Measurements from ENCODE around the gene SETBP1. TPM values are rescaled to one million over a fixed set of nuclear protein-coding genes. Genes with fewer than 3 reads are reported as not detected.
A peak's percentile ranks its signal among the peaks of the same experiment; 100 is the strongest.

Gene SETBP1
- total RNA-seq, 2 donors from 2014 or later: 9.8 to 16.7 TPM

DNA sequence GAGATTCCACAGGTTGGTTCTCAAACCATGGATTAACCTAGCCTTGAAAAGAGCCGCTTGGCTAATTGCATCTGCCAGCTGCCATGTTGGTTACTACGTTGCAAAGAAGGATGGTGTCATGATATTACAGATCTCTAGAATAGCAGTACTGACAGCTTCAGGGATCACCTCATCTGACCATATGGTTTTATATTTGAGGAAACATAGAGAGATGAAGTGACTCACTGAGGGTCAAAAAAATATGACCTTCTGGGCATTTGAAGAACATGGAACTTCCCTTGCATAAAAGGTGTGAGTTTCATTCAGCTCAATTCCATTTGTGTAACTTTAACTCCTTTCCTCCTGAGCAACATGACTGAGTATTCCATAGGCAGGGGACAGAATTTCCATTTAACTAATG lies 242.3 kb downstream of the SETBP1 start:
- ATAC-seq (no peak), DNase-seq (no peak)
- intact Hi-C loops (cut with DNase I): no loop called here

GRCh38 chr18:44924785-44925499 lies 244.3 kb downstream of the SETBP1 start:
- ATAC-seq (peak; percentile 27 to 75), DNase-seq (no peak)
- intact Hi-C loops (cut with DNase I): no loop called here

- DNase-seq (no peak), ATAC-seq (no peak)
- intact Hi-C loops (cut with DNase I): no loop called here
These were observed 246.6 kb downstream of the SETBP1 start for GRCh38 chr18:44927127-44927849.

DNA sequence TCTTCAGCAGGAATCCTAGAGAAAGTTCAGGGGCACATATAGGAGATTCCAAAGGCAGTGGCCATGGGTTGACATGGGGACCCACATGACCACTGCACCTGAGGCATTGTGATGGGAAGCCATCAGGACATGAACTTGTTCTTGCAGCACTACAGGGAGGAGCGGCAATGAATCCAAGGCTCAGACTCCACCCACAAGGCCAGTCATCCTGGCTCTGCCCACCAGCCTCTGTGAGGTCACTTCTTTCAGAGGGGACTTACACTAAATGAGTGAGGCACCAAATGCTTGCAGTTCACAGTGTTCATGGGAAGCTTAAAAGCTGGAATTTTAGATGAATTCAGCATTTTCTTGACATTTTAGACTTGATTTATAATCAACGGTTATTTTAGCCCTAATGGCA lies 254.2 kb downstream of the SETBP1 start:
- intact Hi-C loops (cut with DNase I): no loop called here
- no peak for DNase-seq
- no peak for ATAC-seq

GRCh38 chr18:44935455-44935854 lies 254.8 kb downstream of the SETBP1 start:
- ATAC-seq (no peak), DNase-seq (no peak)
- intact Hi-C loops (cut with DNase I): no loop called here

GRCh38 chr18:44936485-44936884 lies 255.8 kb downstream of the SETBP1 start:
- no peak for DNase-seq
- peak in 1 of 2 donors; percentile 59 for ATAC-seq
- intact Hi-C loops (cut with DNase I): no loop called here

DNA sequence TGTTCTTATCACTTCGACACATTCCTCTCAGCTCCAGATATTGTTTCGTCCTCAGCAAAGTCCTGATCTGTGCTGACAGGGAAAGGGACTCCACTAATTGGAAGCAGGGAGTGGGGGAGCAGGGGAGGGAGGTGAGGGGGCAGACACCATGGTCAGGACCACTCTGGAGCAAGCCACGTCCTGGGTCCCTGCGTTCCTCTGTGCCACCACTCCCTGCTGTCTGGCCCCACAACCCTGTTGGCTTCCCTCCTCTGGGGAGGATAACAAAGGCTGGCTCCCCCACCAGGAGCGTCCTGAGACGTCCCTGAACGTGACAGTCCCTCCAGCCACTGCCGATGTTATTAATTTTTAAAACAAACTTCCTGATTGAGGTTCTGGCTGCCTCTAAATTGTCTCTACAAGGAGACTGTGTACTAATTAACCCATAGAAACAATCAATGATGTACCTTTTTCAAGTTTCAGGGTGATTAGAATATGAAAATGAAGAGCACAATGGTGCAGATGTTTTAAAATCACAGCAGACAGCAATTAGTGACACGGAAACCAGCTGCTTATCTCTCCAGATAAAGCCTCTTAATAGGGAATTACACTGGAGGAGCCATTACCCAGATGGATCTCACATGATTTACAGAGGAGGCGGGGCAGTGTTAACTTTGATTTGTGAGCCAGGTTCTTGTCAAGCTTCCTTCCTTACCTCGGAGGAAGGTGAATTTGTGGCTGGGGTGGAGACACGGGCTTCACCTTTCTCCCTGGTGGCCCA lies 257.5 kb downstream of the SETBP1 start:
- ATAC-seq: peak in 1 of 2 donors; percentile 34
- intact Hi-C loops (cut with DNase I): no loop called here
- no peak for DNase-seq

GRCh38 chr18:44938720-44939665 lies 258.3 kb downstream of the SETBP1 start:
- intact Hi-C loops (cut with DNase I): no loop called here
- ATAC-seq (no peak), DNase-seq (no peak)

DNA sequence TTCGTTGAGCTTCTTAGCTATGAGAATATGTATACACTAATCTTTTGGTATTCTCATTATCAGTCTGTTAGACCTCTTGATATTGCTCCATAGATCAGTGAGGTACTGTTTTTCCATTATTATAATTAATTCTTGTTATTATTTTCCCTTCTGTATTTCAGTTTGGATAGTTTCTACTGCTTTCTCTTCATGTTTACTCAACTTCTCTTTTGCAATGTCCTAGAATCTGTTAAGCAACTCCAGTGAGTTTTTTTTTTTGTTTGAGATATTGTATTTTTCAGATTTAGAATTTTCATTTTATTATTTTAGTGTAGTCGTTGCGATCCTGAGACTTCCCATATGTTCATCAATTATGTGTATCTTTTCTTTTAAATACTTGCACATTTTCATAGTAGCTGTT lies 260.8 kb downstream of the SETBP1 start:
- intact Hi-C loops (cut with DNase I): loop anchor here in 1 of 2 donors (10.0 kb wide), 1 partner anchor 47 kb away; no protein-coding TSS in a partner anchor
- ATAC-seq (no peak), DNase-seq (no peak)

- DNase-seq: no peak
- intact Hi-C loops (cut with DNase I): loop anchor here in 1 of 2 donors (10.0 kb wide), 1 partner anchor 47 kb away; no protein-coding TSS in a partner anchor
- ATAC-seq: no peak
These were observed 261.4 kb downstream of the SETBP1 start for GRCh38 chr18:44942073-44942472.

DNA sequence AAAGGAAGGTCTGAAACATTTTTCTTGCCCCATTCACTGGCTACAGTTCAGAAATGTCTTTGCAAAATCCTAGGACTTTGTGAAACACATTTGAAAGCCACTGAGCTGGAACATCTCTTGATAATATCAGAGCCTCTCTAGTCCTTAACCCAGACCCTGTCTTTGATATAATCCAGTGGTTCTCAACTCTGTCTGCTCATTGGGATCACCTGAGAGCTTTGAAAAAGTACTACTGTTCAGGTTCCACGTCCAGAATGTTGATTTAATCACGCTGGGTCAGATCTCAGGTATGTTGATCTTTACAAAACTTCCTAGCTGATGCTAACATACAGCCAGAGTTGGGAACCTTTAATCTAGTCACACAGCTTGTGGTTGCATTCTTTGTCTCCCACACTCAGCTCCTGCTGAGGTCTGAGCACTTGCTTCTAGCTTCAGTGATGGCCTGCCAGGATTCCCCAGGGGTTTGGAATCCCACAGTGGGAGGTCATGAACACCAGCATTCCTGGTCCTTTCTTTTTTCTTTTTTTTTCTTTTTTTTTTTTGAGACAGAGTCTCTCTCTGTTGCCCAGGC lies 262.7 kb downstream of the SETBP1 start:
- ATAC-seq (no peak), DNase-seq (no peak)
- intact Hi-C loops (cut with DNase I): loop anchor here in 1 of 2 donors (10.0 kb wide), 1 partner anchor 49 kb away; no protein-coding TSS in a partner anchor

DNA sequence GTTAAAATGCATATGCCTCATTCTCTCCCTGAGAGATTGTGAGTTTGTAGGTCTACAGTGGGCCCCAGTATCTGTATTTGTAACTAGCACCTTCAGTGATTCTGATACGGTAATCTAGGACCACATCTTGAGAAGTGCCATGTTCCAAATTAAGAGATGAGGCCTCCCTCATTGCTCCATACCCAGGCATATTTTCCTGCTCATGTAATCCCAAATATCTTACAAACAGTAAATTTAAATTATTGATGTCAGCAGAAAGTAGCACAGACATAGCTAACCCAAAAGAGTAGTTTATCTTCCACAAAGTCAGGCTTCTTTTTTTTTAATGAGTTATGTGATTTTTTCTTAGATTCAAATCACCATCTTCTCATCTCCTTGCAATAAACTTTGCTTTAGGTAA lies 263.8 kb downstream of the SETBP1 start:
- DNase-seq: no peak
- intact Hi-C loops (cut with DNase I): loop anchor here in 1 of 2 donors (10.0 kb wide), 1 partner anchor 50 kb away; no protein-coding TSS in a partner anchor
- ATAC-seq: no peak

- intact Hi-C loops (cut with DNase I): loop anchor here in 1 of 2 donors (10.0 kb wide), 1 partner anchor 51 kb away; no protein-coding TSS in a partner anchor
- ATAC-seq: no peak
These were observed 265.3 kb downstream of the SETBP1 start for GRCh38 chr18:44945888-44946401.

DNA sequence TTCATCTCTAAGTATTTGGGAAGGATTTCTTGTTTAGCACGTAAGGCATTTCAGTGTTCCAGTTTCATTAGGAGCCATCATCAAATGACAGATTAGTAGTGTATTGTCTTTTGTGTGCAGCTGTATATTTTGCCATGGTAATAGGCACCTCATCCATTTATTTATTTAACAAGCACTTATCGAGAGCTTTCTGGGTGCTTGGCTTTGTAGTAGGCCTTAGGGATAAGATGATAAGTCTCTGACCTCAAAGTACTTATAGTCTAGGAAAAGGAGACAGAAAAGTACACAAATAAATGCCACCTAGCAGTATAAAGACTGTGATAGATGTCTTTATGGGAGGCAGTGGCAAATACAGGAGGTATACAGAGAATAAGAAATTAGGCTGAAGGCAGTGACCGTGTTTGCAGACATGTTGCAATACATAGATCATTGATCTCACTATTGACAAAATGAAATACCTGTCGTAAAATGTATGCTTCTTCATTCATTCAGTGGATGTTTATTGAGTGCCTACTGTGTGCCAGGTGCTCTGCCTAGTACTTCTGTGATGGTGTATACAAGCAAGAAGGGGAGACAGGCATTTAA lies 265.9 kb downstream of the SETBP1 start:
- no peak for ATAC-seq
- intact Hi-C loops (cut with DNase I): loop anchor here in 1 of 2 donors (10.0 kb wide), 1 partner anchor 52 kb away; no protein-coding TSS in a partner anchor
- no peak for DNase-seq

More at GRCh38 chr18:44945888-44946401, 265.3 kb downstream of the SETBP1 start:
- DNase-seq: no peak

DNA sequence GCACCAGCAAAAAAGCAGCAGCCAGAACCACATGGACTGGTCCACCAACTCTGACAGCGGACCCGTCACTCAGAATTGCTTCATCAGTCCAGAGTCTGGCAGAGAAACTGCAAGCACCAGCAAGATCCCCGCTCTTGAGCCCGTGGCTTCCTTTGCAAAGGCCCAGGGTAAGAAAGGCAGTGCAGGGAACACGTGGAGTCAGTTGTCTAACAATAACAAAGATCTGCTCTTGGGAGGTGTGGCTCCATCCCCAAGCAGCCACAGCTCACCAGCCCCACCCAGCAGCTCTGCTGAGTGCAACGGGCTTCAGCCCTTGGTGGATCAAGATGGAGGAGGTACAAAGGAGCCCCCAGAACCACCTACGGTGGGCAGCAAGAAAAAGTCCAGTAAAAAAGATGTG lies 269.3 kb downstream of the SETBP1 start:
- ATAC-seq (no peak), DNase-seq (no peak)
- intact Hi-C loops (cut with DNase I): loop anchor here in 1 of 2 donors (10.0 kb wide), 1 partner anchor 55 kb away; no protein-coding TSS in a partner anchor

DNA sequence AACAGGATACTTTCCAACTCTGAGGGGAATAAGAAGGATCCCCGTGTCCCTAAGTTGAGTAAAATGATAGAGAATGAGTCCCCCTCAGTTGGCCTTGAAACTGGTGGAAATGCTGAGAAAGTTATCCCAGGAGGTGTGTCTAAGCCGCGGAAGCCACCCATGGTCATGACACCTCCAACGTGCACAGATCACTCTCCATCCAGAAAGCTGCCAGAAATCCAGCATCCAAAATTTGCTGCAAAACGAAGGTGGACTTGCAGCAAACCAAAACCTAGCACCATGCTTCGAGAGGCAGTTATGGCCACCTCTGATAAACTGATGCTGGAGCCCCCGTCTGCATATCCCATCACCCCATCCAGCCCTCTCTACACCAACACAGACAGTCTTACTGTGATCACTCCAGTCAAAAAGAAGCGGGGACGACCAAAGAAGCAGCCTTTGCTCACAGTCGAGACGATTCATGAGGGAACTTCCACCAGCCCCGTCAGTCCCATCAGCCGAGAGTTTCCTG lies 270.1 kb downstream of the SETBP1 start:
- intact Hi-C loops (cut with DNase I): no loop called here
- ATAC-seq (no peak), DNase-seq (no peak)

GRCh38 chr18:44951748-44952147 lies 271.1 kb downstream of the SETBP1 start:
- no peak for ATAC-seq
- intact Hi-C loops (cut with DNase I): no loop called here
- DNase-seq: no peak

Measured in left cardiac atrium (tissue), 4 donors.